Hematopoietic multipotent progenitor cell treated with erythropoietin and hydrocortisone succinate and interleukin-3 and kit ligand, for 17 days (in vitro differentiated cells): ENCODE data around the gene LRRC3.
"Not testable (repeated sequence)": the region's sequence is repeated elsewhere in the genome, so short reads cannot be mapped to it uniquely, and the experiment has no call there.

ENCODE experiments used
- DNase-seq: peaks from one replicate; pipeline ENCODE4 v3.0.0-alpha.2; 2015; ENCODE audit warnings: low spot score

LRRC3 gene

GRCh38 chr21:44497703-44498126, 42.4 kb downstream of the LRRC3 start:
- DNase-seq: no peak

- no peak for DNase-seq
Measured at GRCh38 chr21:44498280-44499210, 43.2 kb downstream of the LRRC3 start.

- no peak for DNase-seq
Measured at GRCh38 chr21:44499211-44499560, 43.9 kb downstream of the LRRC3 start.

GRCh38 chr21:44499631-44500030, 44.3 kb downstream of the LRRC3 start:
- no peak for DNase-seq

- DNase-seq: no peak
Measured at GRCh38 chr21:44500111-44500510, 44.8 kb downstream of the LRRC3 start.

- DNase-seq: no peak
Measured at GRCh38 chr21:44502171-44502958, 47.1 kb downstream of the LRRC3 start.

- DNase-seq: not testable (repeated sequence)
Measured at GRCh38 chr21:44503006-44503889, 47.9 kb downstream of the LRRC3 start.

GRCh38 chr21:44503901-44504399, 48.6 kb downstream of the LRRC3 start:
- no peak for DNase-seq

GRCh38 chr21:44505673-44506278, 50.5 kb downstream of the LRRC3 start:
- DNase-seq: no peak

GRCh38 chr21:44506279-44507255, 51.3 kb downstream of the LRRC3 start:
- no peak for DNase-seq

GRCh38 chr21:44507673-44508425, 52.5 kb downstream of the LRRC3 start:
- DNase-seq: no peak

- DNase-seq: no peak
Measured at GRCh38 chr21:44508426-44508710, 53.1 kb downstream of the LRRC3 start.

GRCh38 chr21:44508711-44509445, 53.6 kb downstream of the LRRC3 start:
- DNase-seq: no peak

- DNase-seq: no peak
Measured at GRCh38 chr21:44509539-44509938, 54.2 kb downstream of the LRRC3 start.

- no peak for DNase-seq
Measured at GRCh38 chr21:44510109-44510507, 54.8 kb downstream of the LRRC3 start.

- peak; percentile 54 for DNase-seq
Measured at GRCh38 chr21:44510508-44511218, 55.4 kb downstream of the LRRC3 start.

GRCh38 chr21:44511219-44511937, 56.1 kb downstream of the LRRC3 start:
- no peak for DNase-seq
